Measurements from ENCODE around the gene JPT2.

GRCh38 chr16:1650131-1650530 is 27.9 kb upstream of the JPT2 start:
- no peak for TF ChIP-seq ZBTB49 (tag by site-specific recombination; IDR thresholded peaks at IDR 0.05; ENCODE audit: low read depth)
- TF ChIP-seq CTCF (tag by site-specific recombination; IDR thresholded peaks at IDR 0.05), result no peak
